Stimulated activated CD8-positive, alpha-beta memory T cell treated with anti-CD3 and anti-CD28 coated beads, Interleukin-2, amount 100 ng/mL, for 48 hours (primary cell): ENCODE data around the gene SLC7A10.

ENCODE experiments used
- DNase-seq, 2 donors: peaks; one replicate each; pipeline ENCODE4 v3.0.0-alpha.2; 2020; ENCODE audit warnings: low read depth in 2 of 2

The SLC7A10 gene

GRCh38 chr19:33254245-33254824 lies 28.7 kb upstream of the SLC7A10 start:
- no peak for DNase-seq

DNA sequence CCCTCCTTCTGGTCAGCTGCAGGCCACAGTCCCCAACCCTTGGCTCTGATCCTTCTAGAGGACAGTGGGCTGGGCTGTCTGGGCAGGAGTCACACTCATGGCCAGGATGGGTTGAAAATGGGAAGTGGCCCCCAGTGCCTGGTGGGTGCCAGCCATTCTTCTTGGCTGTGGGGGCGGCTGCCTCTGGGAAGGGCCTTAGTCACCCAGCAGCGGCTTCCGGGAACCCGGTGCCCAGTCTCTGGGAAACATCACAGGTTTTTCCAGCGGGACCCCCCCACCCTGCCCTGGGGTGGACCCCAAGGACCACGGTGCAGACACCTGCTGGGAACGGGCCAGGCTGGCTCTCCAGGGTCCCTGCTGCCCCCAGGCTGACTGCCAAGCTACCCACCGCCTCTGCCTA lies 27.3 kb upstream of the SLC7A10 start:
- DNase-seq: no peak

DNA sequence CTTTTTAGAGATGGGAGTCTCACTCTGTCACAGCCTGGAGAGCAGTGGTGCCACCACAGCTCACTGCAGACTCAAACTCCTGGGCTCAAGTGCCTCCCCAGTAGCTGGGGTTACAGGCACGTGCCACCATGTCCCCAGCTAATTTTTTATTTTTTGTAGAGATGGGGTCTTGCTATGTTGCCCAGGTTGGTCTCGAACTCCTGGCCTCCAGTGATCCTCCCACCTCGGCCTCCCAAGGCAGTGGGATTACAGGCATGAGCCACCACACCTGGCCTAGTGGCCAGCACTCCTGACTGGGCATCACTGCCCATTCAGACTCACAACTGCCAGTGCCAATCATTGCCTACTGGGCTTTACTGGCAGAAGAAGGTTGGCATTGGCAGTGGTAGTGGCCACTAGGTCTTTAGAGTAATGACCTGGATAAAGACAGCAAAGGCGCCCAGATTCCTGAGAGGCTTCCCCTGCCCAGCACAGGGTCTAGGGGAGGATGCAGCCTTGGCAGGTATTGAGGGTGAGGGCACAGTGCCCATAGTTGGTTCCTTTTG lies 26.8 kb upstream of the SLC7A10 start:
- no peak for DNase-seq

DNA sequence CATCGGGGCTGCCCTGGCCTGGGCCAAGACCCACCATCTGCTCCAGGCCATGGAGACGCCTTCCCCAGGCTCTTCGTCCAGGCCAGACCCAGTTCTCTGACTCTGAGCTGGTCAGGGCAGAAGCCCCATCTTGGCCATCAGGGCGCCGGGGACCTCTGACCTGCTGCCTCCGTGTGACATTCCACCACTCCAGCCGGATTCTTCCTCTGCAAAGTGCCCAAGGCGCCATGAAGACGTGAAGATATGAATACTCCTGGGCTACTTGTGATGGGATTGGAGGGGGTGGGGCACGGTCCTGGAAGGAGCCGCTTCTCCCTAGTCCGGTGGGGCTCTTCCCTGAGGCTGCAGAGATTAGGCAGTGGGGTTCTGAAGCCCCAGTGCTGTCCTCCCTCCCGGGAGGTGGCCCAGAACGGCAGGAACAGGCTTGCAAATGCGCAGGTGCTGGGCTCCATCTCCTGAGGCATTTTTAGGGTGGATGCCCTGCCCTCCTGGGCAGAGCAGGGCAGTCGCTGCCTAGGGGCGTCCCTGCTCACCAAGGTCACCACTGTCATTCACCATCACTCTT lies 26.0 kb upstream of the SLC7A10 start:
- no peak for DNase-seq

DNA sequence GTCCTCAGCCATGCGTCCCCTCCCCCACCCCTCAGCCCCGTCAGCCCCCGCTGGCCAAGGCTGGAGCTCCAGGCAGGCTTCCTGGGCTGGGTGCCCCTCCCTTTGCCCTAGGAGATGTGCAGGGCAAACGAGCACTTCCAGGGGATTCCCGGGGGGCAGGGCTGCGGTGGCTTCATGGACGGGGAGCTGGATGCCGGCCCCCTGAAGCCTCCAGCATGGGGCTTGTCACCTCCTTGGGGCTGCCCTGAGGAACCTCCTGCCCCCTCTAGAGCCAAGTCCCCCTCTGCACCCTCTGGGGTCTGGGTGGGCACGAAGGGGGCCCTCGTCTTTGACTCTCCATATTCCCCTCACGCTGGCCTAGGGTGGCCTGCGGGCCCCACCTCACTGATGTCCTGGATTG lies 25.4 kb upstream of the SLC7A10 start:
- no peak for DNase-seq

GRCh38 chr19:33250500-33250899 lies 24.9 kb upstream of the SLC7A10 start:
- DNase-seq: no peak

- no peak for DNase-seq
Observed at GRCh38 chr19:33249740-33250366, 24.2 kb upstream of the SLC7A10 start.

- DNase-seq: no peak
Observed at GRCh38 chr19:33248954-33249613, 23.4 kb upstream of the SLC7A10 start.

DNA sequence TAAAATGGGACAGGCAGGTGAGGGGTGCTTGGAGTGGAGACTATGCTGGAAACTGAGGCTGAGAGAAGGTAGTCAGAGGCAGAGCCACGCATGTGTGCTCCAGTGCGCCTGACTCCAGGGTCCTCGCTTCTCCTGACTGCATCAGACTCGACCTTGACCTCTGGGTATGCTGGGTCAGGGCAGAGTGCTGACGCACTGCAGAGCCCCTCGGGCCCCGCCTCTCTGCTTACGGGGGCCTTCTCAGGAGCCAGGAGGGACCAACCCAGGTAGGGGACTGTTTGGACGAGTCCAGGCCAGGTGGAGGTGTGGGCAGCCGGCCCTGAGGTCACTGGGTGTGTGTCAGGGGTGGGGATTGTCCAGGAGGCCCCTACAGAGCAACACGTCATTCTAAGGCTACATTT lies 22.9 kb upstream of the SLC7A10 start:
- no peak for DNase-seq

DNA sequence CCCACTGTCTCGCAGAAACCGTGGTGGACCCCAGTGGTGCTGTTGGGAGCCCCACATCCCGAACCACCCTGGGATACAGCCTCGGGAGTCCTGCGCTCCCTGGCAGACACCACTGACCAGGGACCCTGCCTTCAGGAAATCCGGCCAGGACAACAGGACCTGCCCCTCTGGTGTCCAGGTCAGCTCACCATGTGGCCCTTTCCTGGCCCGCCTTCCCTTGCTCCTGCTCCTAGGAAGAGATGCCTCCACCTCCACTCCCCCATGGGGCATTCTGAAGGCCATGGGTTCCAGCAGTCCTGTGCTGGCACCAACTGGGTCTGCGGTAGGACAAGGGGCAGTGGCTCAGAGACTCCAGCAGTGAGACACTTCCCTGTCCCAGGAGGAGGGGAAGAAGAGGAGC lies 22.5 kb upstream of the SLC7A10 start:
- DNase-seq: no peak

GRCh38 chr19:33247441-33247819 lies 21.8 kb upstream of the SLC7A10 start:
- DNase-seq: no peak

DNA sequence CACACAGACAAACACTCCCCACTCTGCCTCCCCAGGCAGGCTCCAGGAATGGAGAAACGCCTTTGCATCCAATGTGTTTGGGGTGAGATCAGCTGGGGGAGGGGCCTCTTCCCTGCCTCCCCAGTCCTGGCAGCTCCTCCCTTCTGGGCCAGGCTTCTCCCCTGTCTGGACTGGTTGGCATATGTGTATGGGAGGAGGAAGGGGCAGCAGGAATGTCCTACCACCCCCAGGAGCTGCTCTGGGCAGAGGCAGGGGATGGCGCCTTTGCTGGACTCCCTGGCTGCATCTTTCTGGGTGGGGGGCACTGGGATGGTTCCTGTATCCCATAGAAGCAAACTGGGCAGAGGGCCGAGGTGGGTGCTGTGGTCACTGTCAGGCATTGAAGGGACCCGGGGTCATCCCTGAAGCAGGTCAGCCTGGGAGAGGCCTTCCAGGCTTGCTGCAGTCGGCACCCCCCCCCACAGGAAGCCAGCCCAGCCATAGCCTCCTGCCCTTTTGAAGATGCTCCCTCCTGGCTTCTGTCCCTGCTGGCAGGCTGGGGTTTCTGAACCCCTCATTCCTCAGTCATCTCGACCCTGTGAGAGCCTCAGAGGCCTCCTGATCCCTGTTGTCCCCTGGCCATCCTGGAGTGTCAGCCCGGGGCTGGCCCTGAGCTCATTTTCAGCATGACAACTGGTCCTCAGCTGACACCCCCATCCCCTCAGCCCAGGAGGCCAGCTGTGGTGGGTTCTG lies 21.2 kb upstream of the SLC7A10 start:
- no peak for DNase-seq

- no peak for DNase-seq
Observed at GRCh38 chr19:33245948-33246708, 20.5 kb upstream of the SLC7A10 start.

DNA sequence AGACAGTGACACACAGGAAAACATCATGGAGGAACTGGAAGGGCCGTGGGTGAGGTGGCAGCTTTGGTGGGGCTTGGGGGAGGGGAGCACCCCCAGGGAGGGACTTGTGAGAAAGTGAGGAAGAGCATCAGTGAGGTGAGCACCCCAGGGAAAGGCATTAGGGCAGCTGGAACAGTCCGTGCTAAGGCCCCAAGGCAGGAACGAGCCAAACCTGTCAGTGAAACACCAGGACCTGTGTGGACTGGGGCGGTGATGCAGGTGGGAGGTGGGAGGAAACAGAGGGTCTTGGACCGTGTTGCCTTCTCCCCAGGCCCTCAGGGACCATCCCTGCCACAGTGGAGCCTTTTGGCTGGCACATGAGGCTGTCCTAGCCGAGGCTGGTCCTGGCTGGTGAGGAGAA lies 17.3 kb upstream of the SLC7A10 start:
- DNase-seq: no peak

DNA sequence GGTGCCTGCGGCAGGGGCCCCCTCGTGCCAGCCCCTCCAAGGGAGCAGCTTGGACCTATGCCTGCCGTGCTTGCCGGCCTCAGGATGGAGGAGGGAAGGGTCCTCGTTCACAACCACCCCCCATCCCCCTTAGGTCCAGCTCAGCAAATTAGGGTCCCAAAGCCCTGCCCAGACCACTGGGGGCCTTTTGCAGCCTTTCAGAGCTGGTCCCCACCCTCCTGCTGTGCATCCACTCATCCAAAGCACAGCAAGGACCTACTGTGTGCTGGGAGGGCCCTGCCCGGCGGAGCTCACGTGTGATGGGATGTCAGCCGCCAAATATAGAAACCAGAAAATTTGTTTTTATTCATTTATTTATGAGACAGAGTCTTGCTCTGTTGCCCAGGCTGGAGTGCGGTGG lies 16.5 kb upstream of the SLC7A10 start:
- no peak for DNase-seq

DNA sequence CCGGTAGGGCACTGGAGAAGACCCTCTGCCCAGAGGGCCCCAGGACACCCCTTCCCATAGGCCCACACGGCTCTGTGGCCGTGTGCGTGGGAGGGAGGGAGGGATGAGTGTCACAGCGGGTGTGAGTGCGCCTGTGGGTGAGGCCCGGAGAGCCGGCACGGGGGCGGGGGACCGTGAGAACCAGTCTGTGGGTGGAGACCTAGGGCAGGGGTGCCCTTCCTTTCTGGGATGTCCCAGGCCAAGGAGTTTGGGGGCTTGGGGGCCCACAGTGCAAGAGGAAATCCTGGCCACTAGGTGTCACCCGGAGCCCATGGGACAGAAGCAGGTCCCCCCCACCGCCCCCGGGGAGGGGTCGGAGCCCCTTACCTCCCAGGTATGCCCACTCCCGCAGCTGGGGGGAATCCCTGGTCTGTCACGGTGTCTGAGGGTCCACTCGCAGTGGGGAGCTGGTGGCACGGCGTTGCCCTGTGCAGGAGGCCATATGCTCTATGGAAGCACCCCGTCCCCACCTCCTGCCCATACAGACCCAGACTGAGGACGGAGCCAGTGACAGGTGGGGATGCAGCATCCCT lies 16.0 kb upstream of the SLC7A10 start:
- peak in 1 of 2 donors; percentile 30 for DNase-seq

DNA sequence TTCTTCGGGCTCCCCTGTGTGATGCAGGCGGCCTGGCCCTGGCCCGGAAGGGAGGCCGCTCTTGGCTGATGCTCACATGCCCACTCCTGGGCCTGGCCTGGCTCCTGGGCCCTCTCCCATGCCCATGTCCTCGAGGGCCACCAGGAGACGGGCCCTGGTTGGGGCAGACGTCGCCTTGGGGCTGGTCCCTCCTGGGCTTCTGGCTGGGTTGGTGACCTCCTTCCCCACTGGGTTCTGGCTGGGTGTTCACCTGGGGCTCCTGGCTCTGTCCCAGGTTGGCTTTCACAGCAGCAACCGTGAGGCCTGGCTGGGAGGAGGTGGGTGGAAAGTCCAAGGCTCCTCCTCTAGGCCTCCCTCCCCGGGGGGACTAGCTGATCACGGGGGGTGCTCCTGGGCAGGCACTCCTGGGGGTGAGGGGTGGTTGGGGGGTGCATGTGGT lies 15.5 kb upstream of the SLC7A10 start:
- no peak for DNase-seq

DNA sequence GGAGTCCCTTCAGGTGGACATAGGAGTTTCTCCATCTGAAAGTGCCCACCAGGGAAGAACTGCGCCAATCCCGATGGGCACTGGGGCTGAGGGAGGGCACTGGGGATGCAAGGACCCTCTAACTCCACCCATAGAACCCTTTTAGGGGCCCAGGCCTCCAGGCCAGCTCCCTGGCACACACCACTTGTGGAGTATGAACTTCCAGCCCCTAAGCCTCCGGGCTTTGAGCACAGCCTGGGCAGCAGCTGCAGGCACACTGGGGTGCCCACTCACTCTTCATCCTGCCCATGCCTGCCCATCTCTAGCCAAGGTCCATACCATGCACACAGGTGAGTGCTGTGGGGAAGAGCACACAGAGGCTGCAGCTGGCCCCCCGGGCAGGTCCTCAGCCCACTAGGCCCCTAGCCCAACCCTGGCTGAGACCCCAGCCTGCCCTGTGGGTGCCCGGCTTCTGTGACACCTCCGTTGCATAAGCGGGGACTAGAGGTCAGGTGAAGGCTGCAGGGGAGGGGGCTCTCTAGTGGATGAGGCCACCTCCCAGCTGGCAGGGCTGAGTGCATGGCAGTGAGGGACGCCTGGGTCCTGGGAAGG lies 14.6 kb upstream of the SLC7A10 start:
- DNase-seq: no peak

- DNase-seq: no peak
Observed at GRCh38 chr19:33239223-33239975, 13.7 kb upstream of the SLC7A10 start.
